A673 (cell line): ENCODE data around the gene USP19. TPM values are rescaled to one million over a fixed set of nuclear protein-coding genes. Genes with fewer than 3 reads are reported as not detected.

ENCODE experiments used
- BruUV-seq: library from RNA; stranded (reverse); fragments of 400-500 nt; replicated peaks from 2 replicates; lab custom pipeline; 2021; lab: Mats Ljungman, UMichigan
- CTCF ChIA-PET: fragments of 300-600 bp; sonication (Branson Sonifier 250); formaldehyde crosslinking; loops from one replicate; lab custom pipeline; 2022; ENCODE audit warnings: antibody characterized with exemption; lab: Charles Lee
- POLR2A ChIA-PET: fragments of 300-600 bp; sonication (Branson Sonifier 250); formaldehyde crosslinking; loops from one replicate; lab custom pipeline; 2022; ENCODE audit warnings: antibody characterized with exemption; ENCODE audit not compliant: low non-redundant PET; lab: Charles Lee
- DNase-seq: peaks from one replicate; pipeline ENCODE4 v3.0.0-alpha.2; 2015; ENCODE audit warnings: low spot score
- H3K27ac ChIP-seq: fragments of 200-600 bp; sonication (generic); 2 replicates; pipeline ENCODE4 v1.5.1; 2016; ENCODE audit warnings: mixed run types, low read depth, mild to moderate bottlenecking, mixed read lengths, antibody characterized with exemption, low read length; ENCODE audit not compliant: poor library complexity, severe bottlenecking
- H3K27me3 ChIP-seq: fragments of 200-600 bp; sonication (generic); replicated peaks from 2 replicates; pipeline ENCODE4 v1.6.1; 2017; ENCODE audit warnings: mixed run types, low read depth, mild to moderate bottlenecking, mixed read lengths, antibody characterized with exemption, low read length; ENCODE audit not compliant: insufficient read depth, poor library complexity
- H3K36me3 ChIP-seq: fragments of 200-600 bp; sonication (generic); 2 replicates; pipeline ENCODE4 v1.6.1; 2016; ENCODE audit warnings: mixed run types, mild to moderate bottlenecking, mixed read lengths, antibody characterized with exemption, low read length; ENCODE audit not compliant: insufficient read depth, poor library complexity, severe bottlenecking
- H3K4me1 ChIP-seq: fragments of 200-600 bp; sonication (generic); 2 replicates; pipeline ENCODE4 v1.6.1; 2017; ENCODE audit warnings: mixed run types, mild to moderate bottlenecking, mixed read lengths, antibody characterized with exemption, low read length; ENCODE audit not compliant: insufficient read depth, poor library complexity, severe bottlenecking
- H3K4me3 ChIP-seq: fragments of 200-600 bp; sonication (generic); 2 replicates; pipeline ENCODE4 v1.5.1; 2016; ENCODE audit warnings: low read depth, mixed run types, mild to moderate bottlenecking, mixed read lengths, low read length; ENCODE audit not compliant: poor library complexity, severe bottlenecking
- H3K9me3 ChIP-seq: fragments of 200-600 bp; sonication (generic); 2 replicates; pipeline ENCODE4 v1.6.1; 2016; ENCODE audit warnings: mixed run types, low read depth, mild to moderate bottlenecking, mixed read lengths, antibody characterized with exemption, low read length; ENCODE audit not compliant: poor library complexity, severe bottlenecking
- CTCF ChIP-seq: fragments of 300-800, 200-600 bp; sonication (generic); conservative IDR thresholded peaks from 2 replicates; pipeline ENCODE4 v1.5.1; 2017; ENCODE audit warnings: low read depth, mild to moderate bottlenecking, antibody characterized with exemption, low read length, moderate library complexity, mixed read lengths
- EZH2 ChIP-seq: fragments of 200-600 bp; sonication (generic); IDR thresholded peaks from 2 replicates; pipeline ENCODE4 v1.6.1; 2017; ENCODE audit warnings: borderline replicate concordance, low read depth, mild to moderate bottlenecking, mixed read lengths, antibody characterized with exemption, low read length; ENCODE audit not compliant: poor library complexity, severe bottlenecking
- intact Hi-C: fragments of 100-400 bp; cut with micrococcal nuclease; formaldehyde crosslinking; loops from one replicate; pipeline ENCODE4 v1.10.0; 2022; ENCODE audit not compliant: unreplicated experiment
- total RNA-seq: library from RNA; stranded (reverse); gene quantifications from 2 replicates; pipeline ENCODE4 v1.2.3, GENCODE V29; 2021

USP19 gene
- total RNA-seq, 1 experiment from 2014 or later, result 37.5 TPM

- DNase-seq, result no peak
- Histone ChIP-seq H3K9me3 (no peaks in the 10 kb centered on the region), H3K27ac (no peak overlapping the region), H3K4me3 (no peak overlapping the region), H3K4me1 (no peaks in the 10 kb centered on the region), H3K27me3 (no peaks in the 10 kb centered on the region), H3K36me3 (no peaks in the 10 kb centered on the region)
- BruUV-seq, result no TSS peak
- TF ChIP-seq EZH2, result no peak
- no peak for TF ChIP-seq CTCF
- intact Hi-C loops, result no loop called here
- CTCF ChIA-PET, result no interaction called here
- POLR2A ChIA-PET, result no interaction called here
Measured at GRCh38 chr3:49157289-49157688, 36.7 kb upstream of the USP19 start.

- CTCF ChIA-PET, result no interaction called here
- no peak for TF ChIP-seq EZH2
- TF ChIP-seq CTCF, result no peak
- Histone ChIP-seq H3K9me3 (no peaks in the 10 kb centered on the region), H3K27ac (no peak overlapping the region), H3K36me3 (no peaks in the 10 kb centered on the region), H3K4me1 (no peaks in the 10 kb centered on the region), H3K27me3 (no peaks in the 10 kb centered on the region), H3K4me3 (no peak overlapping the region)
- intact Hi-C loops, result no loop called here
- no TSS peak for BruUV-seq
- POLR2A ChIA-PET, result no interaction called here
- DNase-seq, result no peak
Measured at GRCh38 chr3:49153349-49153912, 32.8 kb upstream of the USP19 start.

- H3K36me3 ChIP-seq, result no peaks in the 10 kb centered on the region
- no peaks in the 10 kb centered on the region for H3K4me1 ChIP-seq
- POLR2A ChIA-PET, result no interaction called here
- no TSS peak for BruUV-seq
- no peaks in the 10 kb centered on the region for H3K9me3 ChIP-seq
- CTCF ChIA-PET, result no interaction called here
- H3K4me3 ChIP-seq, result no peak overlapping the region
- no peak overlapping the region for H3K27ac ChIP-seq
- TF ChIP-seq EZH2 (no peak), CTCF (no peak)
- H3K27me3 ChIP-seq, result no peaks in the 10 kb centered on the region
- DNase-seq, result no peak
- intact Hi-C loops, result no loop called here
Measured at GRCh38 chr3:49151610-49152009, 31.0 kb upstream of the USP19 start.
